K562 (cell line): Measurements from ENCODE around the gene FKRP. TPM values are rescaled to one million over a fixed set of nuclear protein-coding genes. Genes with fewer than 3 reads are reported as not detected.

Experiments used
- GABPB1 ChIP-seq: sonication (generic); formaldehyde crosslinking; IDR thresholded peaks from 2 replicates; pipeline ENCODE4 v1.8.0; 2022; ENCODE audit warnings: mild to moderate bottlenecking, missing genetic modification reagents
- HDAC8 ChIP-seq: fragments of 450-650 bp; IDR thresholded peaks from 2 replicates; pipeline ENCODE4 v1.6.1; 2016; ENCODE audit warnings: mild to moderate bottlenecking, missing genetic modification characterization, moderate library complexity, missing compliant biosample characterization
- HNRNPLL ChIP-seq: fragments of 200-400 bp; formaldehyde crosslinking; IDR thresholded peaks from 2 replicates; pipeline ENCODE4 v1.6.1; 2017; ENCODE audit warnings: low read length, low read depth, mild to moderate bottlenecking; ENCODE audit not compliant: poor library complexity, severe bottlenecking
- HSF4 ChIP-seq: fragments of 250-450 bp; sonication (Bioruptor Pico); IDR thresholded peaks from 2 replicates; pipeline ENCODE4 v2.1.2; 2022; ENCODE audit warnings: mild to moderate bottlenecking, moderate library complexity, borderline replicate concordance
- LARP7 ChIP-seq: fragments of 450-650 bp; IDR thresholded peaks from 2 replicates; pipeline ENCODE4 v1.6.1; 2016
- MCM5 ChIP-seq: fragments of 450-650 bp; IDR thresholded peaks from 2 replicates; pipeline ENCODE4 v1.6.1; 2016; ENCODE audit warnings: low read depth
- MEIS2 ChIP-seq: fragments of 450-650 bp; IDR thresholded peaks from 2 replicates; pipeline ENCODE4 v1.6.1; 2014; ENCODE audit warnings: mild to moderate bottlenecking; ENCODE audit not compliant: partially characterized antibody
- NFIC ChIP-seq: fragments of 450-650 bp; IDR thresholded peaks from 2 replicates; pipeline ENCODE4 v1.6.1; 2017; ENCODE audit warnings: mild to moderate bottlenecking, inconsistent platforms
- NFXL1 ChIP-seq: fragments of 450-650 bp; formaldehyde crosslinking; IDR thresholded peaks from 2 replicates; pipeline ENCODE4 v1.4.0; 2021; ENCODE audit warnings: mild to moderate bottlenecking
- OTX1 ChIP-seq: fragments of 450-650 bp; formaldehyde crosslinking; IDR thresholded peaks from 2 replicates; pipeline ENCODE4 v1.4.0; 2022; ENCODE audit warnings: mild to moderate bottlenecking
- POLR2A ChIP-seq: fragments of 450-650 bp; conservative IDR thresholded peaks from 2 replicates; pipeline ENCODE4 v1.6.1; 2016
- PTRF ChIP-seq: fragments of 450-650 bp; IDR thresholded peaks from 2 replicates; pipeline ENCODE4 v1.6.1; 2016; ENCODE audit warnings: mild to moderate bottlenecking, missing genetic modification characterization, missing compliant biosample characterization
- PYGO2 ChIP-seq: fragments of 450-650 bp; IDR thresholded peaks from 2 replicates; pipeline ENCODE4 v1.6.1; 2016; ENCODE audit warnings: mild to moderate bottlenecking, missing genetic modification characterization, moderate library complexity, missing compliant biosample characterization
- RBFOX2 ChIP-seq: fragments of 200-400 bp; formaldehyde crosslinking; IDR thresholded peaks from 2 replicates; pipeline ENCODE4 v1.6.1; 2017; ENCODE audit warnings: low read depth, mild to moderate bottlenecking, low read length, moderate library complexity
- SAP30 ChIP-seq: fragments of 200-600 bp; sonication (generic); IDR thresholded peaks from 2 replicates; pipeline ENCODE4 v1.6.1; 2012; ENCODE audit warnings: borderline replicate concordance, low read depth, mild to moderate bottlenecking, moderate library complexity, low read length, control low read depth, inconsistent platforms; ENCODE audit not compliant: insufficient read depth, poor library complexity, severe bottlenecking
- SLC30A9 ChIP-seq: fragments of 250-450 bp; sonication (Bioruptor Pico); IDR thresholded peaks from 2 replicates; pipeline ENCODE4 v1.8.0; 2022; ENCODE audit warnings: mild to moderate bottlenecking, moderate library complexity
- ZFX ChIP-seq: sonication (generic); formaldehyde crosslinking; IDR thresholded peaks from 2 replicates; pipeline ENCODE4 v1.8.0; 2022; ENCODE audit warnings: mild to moderate bottlenecking, missing genetic modification reagents, moderate library complexity
- ZNF133 ChIP-seq: fragments of 250-450 bp; sonication (Bioruptor Pico); IDR thresholded peaks from 2 replicates; pipeline ENCODE4 v1.4.0; 2020; ENCODE audit warnings: mild to moderate bottlenecking
- ZNF3 ChIP-seq: fragments of 250-450 bp; sonication (Bioruptor Pico); IDR thresholded peaks from 2 replicates; pipeline ENCODE4 v1.5.0; 2021; ENCODE audit warnings: mild to moderate bottlenecking, moderate library complexity
- ZNF316 ChIP-seq: fragments of 450-650 bp; IDR thresholded peaks from 2 replicates; pipeline ENCODE4 v1.6.1; 2016
- ZNF431 ChIP-seq: sonication (generic); formaldehyde crosslinking; IDR thresholded peaks from 2 replicates; pipeline ENCODE4 v1.8.0; 2022; ENCODE audit warnings: mild to moderate bottlenecking, missing genetic modification reagents
- ZNF707 ChIP-seq: fragments of 250-450 bp; sonication (Bioruptor Pico); conservative IDR thresholded peaks from 2 replicates; pipeline ENCODE4 v1.8.0; 2022; ENCODE audit warnings: inconsistent platforms, mild to moderate bottlenecking, moderate library complexity
- polyA plus RNA-seq, 8 experiments: library from polyadenylated mRNA; depleted of rRNA in 4 of 8; stranded (reverse) in 5 of 8; unstranded in 3 of 8; fragments of >200 nt; fragmentation: Nextera tagmentation in 2 of 8; fragmentation: Illumina TruSeq in 1 of 8; extraction: Ambion mirVana in 2 of 8; extraction: Trizol in 1 of 8; gene quantifications; 2 replicates each; pipeline versions ENCODE4 v1.2.1 to v1.2.3, GENCODE V29; 2011 to 2014; ENCODE audit warnings: inconsistent platforms in 1 of 8, missing spikeins in 1 of 8
- total RNA-seq, 7 experiments: library from RNA; depleted of rRNA in 6 of 7; stranded (reverse); fragments of >200 nt in 6 of 7; fragmentation: Illumina TruSeq in 2 of 7; extraction: Trizol in 2 of 7; gene quantifications; 2 replicates each; pipeline versions ENCODE4 v1.2.1 to v1.2.3, GENCODE V29; 2011 to 2021; ENCODE audit warnings: low replicate concordance in 1 of 7
- TF ChIP-seq, protein P1 (sequence below): IDR thresholded peaks from 2 replicates; pipeline ENCODE4 v1.6.1; 2012; ENCODE audit warnings: low read depth, low read length, improper control_type of control experiment, borderline replicate concordance
- TF ChIP-seq, protein P2 (sequence below): fragments of 450-650 bp; formaldehyde crosslinking; IDR thresholded peaks from 2 replicates; pipeline ENCODE4 v1.4.0; 2022; ENCODE audit warnings: missing genetic modification characterization
- TF ChIP-seq, protein P3 (sequence below): sonication (generic); formaldehyde crosslinking; IDR thresholded peaks from 2 replicates; pipeline ENCODE4 v1.8.1; 2023; ENCODE audit warnings: mild to moderate bottlenecking, missing genetic modification reagents

FKRP gene
- total and polyA plus RNA-seq, 9 of the 15 experiments (the other 6 are each of a cell fraction or from before 2014, with no cell fraction given) = 0.68 to 16.1 (median 6.5) TPM

DNA sequence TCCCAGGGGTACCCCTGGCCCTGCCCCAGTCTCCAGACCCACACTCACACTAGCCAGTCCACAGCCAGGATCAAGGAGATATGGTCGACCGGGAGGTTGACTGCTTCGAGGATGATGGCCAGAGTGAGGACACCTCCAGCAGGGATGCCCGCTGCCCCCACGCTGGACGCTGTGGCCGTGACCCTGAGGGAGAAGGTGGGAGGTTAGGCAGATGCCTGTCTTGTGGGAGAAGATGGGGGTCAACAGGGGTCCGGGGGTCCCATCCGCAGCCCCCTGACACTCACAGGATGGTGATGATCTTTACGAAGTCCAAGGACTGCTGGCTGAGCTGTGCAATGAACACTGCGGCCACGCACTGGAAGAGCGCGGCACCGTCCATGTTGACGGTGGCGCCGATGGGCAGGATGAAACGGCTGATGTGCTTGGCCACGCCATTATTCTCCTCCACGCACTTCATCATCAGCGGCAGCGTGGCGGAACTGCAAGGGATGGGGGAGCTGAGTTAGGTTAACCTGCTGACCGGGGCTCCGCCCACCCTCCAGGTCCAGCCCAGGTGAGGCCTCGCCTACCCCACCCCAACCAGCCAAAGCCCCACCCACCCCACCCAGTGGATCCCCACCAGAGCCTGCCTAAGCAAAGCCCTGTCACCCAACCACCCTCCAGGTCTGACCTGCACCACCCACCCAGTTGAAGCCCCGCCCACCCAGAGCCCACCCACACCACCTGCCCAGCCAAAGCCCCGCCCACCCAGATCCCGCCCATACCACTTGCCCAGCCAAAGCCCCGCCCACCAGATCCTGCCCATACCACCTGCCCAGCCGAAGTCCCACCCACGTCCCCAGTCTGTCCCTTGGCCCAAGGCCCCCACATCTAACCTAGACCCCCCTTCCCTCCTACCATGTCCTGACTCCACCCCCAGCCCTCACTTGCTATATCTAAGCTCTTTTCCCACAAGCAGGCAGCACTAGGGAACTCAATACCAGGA lies 31.4 kb downstream of the FKRP start (continued):
- TF ChIP-seq SLC30A9 (CRISPR knock-in tag) (no peak), HSF4 (CRISPR knock-in tag) (no peak), ZNF707 (no peak), ZNF133 (CRISPR knock-in tag) (no peak), ZFX (no peak), MCM5 (no peak), GABPB1 (CRISPR knock-in tag) (0 out of 2 replicates have a peak, but pooled peaks have one; percentile 27), HDAC8 (tag) (no peak), RBFOX2 (peak; percentile 83), MEIS2 (no peak), SAP30 (no peak), OTX1 (no peak), PYGO2 (no peak), NFXL1 (CRISPR knock-in tag) (no peak), ZNF431 (CRISPR knock-in tag) (no peak), PTRF (tag) (no peak), LARP7 (no peak), NFIC (peak; percentile 9; the same call in 1 of the 2 replicates), HNRNPLL (no peak), ZNF316 (no peak), ZNF3 (CRISPR knock-in tag) (no peak), POLR2A (peak; percentile 58)
- TF ChIP-seq, protein P1, sequence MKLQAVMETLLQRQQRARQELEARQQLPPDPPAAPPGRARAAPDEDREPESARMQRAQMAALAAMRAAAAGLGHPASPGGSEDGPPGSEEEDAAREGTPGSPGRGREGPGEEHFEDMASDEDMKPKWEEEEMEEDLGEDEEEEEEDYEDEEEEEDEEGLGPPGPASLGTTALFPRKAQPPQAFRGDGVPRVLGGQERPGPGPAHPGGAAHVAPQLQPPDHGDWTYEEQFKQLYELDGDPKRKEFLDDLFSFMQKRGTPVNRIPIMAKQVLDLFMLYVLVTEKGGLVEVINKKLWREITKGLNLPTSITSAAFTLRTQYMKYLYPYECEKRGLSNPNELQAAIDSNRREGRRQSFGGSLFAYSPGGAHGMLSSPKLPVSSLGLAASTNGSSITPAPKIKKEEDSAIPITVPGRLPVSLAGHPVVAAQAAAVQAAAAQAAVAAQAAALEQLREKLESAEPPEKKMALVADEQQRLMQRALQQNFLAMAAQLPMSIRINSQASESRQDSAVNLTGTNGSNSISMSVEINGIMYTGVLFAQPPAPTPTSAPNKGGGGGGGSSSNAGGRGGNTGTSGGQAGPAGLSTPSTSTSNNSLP = no peak
- TF ChIP-seq, protein P2, sequence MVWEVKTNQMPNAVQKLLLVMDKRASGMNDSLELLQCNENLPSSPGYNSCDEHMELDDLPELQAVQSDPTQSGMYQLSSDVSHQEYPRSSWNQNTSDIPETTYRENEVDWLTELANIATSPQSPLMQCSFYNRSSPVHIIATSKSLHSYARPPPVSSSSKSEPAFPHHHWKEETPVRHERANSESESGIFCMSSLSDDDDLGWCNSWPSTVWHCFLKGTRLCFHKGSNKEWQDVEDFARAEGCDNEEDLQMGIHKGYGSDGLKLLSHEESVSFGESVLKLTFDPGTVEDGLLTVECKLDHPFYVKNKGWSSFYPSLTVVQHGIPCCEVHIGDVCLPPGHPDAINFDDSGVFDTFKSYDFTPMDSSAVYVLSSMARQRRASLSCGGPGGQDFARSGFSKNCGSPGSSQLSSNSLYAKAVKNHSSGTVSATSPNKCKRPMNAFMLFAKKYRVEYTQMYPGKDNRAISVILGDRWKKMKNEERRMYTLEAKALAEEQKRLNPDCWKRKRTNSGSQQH (CRISPR knock-in tag) = peak; percentile 65; the same call in 1 of the 2 replicates
- TF ChIP-seq, protein P3, sequence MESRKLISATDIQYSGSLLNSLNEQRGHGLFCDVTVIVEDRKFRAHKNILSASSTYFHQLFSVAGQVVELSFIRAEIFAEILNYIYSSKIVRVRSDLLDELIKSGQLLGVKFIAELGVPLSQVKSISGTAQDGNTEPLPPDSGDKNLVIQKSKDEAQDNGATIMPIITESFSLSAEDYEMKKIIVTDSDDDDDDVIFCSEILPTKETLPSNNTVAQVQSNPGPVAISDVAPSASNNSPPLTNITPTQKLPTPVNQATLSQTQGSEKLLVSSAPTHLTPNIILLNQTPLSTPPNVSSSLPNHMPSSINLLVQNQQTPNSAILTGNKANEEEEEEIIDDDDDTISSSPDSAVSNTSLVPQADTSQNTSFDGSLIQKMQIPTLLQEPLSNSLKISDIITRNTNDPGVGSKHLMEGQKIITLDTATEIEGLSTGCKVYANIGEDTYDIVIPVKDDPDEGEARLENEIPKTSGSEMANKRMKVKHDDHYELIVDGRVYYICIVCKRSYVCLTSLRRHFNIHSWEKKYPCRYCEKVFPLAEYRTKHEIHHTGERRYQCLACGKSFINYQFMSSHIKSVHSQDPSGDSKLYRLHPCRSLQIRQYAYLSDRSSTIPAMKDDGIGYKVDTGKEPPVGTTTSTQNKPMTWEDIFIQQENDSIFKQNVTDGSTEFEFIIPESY = peak; percentile 48
